Measurements from ENCODE around the gene APOL2. TPM values are rescaled to one million over a fixed set of nuclear protein-coding genes. Genes with fewer than 3 reads are reported as not detected.
A peak's percentile ranks its signal among the peaks of the same experiment; 100 is the strongest.

The APOL2 gene
- total RNA-seq, 1 donor from 2014 or later: 38.3 TPM

- no peak for ATAC-seq (ENCODE audit: low read depth)
- peaks cover 5% of the 10 kb centered on the region for H3K27me3 Mint-ChIP-seq
- POLR2A ChIA-PET: no interaction called here
- no peak overlapping the region for H3K27ac Mint-ChIP-seq
- intact Hi-C loops (cut with micrococcal nuclease): loop anchor here (5.0 kb wide), 1 partner anchor 156 kb away; no protein-coding TSS in a partner anchor
- no peak for TF ChIP-seq CTCF (IDR thresholded peaks at IDR 0.05)
- H3K4me1 Mint-ChIP-seq: peaks cover 3% of the 10 kb centered on the region
- H3K4me3 Mint-ChIP-seq: no peak overlapping the region
- CTCF ChIA-PET: interaction anchor here (1.4 kb wide), 1 partner anchor 11 kb away, joined by 3 read pairs; no protein-coding TSS in a partner anchor
- H3K9me3 Mint-ChIP-seq: no peaks in the 10 kb centered on the region
- H3K36me3 Mint-ChIP-seq (ENCODE audit: low read depth): peaks cover 23% of the 10 kb centered on the region
- no peak for DNase-seq
Observed at GRCh38 chr22:36222887-36223450, 16.4 kb downstream of the APOL2 start.

DNA sequence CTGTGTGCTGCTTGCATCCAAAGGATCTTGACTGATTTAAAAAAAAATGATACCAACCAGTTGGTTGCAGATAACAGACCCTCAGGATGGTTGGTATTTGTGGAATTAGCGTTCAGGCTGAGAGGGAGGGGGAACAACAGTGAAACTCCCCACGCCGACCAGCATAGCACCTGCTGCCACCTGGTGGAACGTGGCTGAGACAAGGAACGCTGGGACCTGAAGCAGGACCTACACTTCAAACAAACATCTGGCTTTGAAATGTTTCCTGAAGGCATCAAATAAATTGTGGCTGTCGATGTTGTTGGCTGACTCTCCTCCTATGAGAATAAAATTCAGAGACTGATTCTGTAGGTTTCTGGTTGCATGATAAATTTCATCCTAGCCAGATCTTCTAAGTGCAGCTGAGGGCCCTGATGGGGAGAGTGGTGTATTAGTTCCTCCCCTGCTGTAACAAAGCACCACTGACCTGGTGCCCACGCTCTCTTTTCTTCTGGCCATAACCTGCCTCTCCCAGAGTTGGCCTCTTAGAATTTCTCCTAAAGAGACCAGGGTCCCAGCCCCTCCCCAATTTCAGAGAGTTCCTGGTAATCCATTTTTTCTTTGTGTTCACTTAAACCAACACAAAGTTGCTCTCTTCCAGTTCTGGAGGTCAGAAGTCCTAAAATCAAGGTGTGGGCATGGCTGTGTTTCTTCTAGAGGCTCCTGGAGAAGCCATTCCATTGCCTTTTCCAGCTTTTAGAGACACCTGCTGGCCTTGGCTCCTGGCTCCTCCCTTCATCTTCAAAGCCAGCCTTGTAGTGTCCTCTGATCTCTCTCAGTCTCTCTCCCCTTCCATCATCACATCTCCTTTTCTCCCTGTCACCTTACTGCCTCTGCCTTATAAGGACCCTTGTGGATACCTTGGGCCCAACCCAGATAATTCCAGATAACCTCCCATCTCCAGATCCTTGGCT, 17.3 kb downstream of the APOL2 start:
- H3K27me3 Mint-ChIP-seq: peaks cover 5% of the 10 kb centered on the region
- H3K9me3 Mint-ChIP-seq: no peaks in the 10 kb centered on the region
- peaks cover 3% of the 10 kb centered on the region for H3K4me1 Mint-ChIP-seq
- ChIA-PET CTCF (interaction anchor here (1.0 to 1.7 kb wide), 3 partner anchors 10 to 77 kb away, joined by 3 to 6 read pairs (median 3); no protein-coding TSS in a partner anchor), POLR2A (no interaction called here)
- peaks cover 15% of the 10 kb centered on the region for H3K36me3 Mint-ChIP-seq (ENCODE audit: low read depth)
- H3K27ac Mint-ChIP-seq: no peak overlapping the region
- intact Hi-C loops (cut with micrococcal nuclease): loop anchor here (1.0 to 5.0 kb wide), 3 partner anchors 27 to 155 kb away; no protein-coding TSS in a partner anchor
- TF ChIP-seq CTCF (IDR thresholded peaks at IDR 0.05): no peak
- DNase-seq: no peak
- H3K4me3 Mint-ChIP-seq: peak overlapping the region; percentile 53
- ATAC-seq (ENCODE audit: low read depth): peak; percentile 57

DNA sequence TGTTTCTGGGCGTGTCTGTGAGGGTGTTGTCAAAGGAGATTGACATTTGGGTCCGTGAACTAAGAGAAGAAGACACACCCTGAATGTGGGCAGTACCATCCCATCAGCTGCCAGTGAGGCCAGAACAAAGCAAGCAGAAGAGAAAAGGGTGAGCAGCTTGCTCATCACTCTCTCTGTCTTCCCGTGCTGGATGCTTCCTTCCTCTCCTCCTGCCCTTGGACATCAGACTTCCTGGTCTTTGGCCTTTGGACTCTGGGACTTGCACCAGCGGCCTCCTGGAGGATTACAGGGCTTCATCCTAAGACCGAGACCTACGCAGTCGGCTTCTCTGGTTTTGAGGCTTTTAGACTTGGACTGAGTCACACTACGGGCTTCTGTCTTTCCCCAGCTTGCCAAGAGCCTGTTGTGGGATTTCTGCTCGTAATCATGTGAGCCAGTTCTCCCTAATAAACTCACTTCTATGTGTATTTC, 18.8 kb downstream of the APOL2 start:
- no peak for TF ChIP-seq CTCF (IDR thresholded peaks at IDR 0.05)
- Mint-ChIP-seq H3K27ac (no peak overlapping the region), H3K9me3 (no peaks in the 10 kb centered on the region), H3K4me3 (no peak overlapping the region), H3K36me3 (ENCODE audit: low read depth) (peaks cover 7% of the 10 kb centered on the region), H3K4me1 (peaks cover 3% of the 10 kb centered on the region), H3K27me3 (peaks cover 6% of the 10 kb centered on the region)
- ATAC-seq (ENCODE audit: low read depth): no peak
- ChIA-PET POLR2A (no interaction called here), CTCF (no interaction called here)
- intact Hi-C loops (cut with micrococcal nuclease): loop anchor here (2.0 to 5.0 kb wide), 2 partner anchors 26 to 153 kb away; no protein-coding TSS in a partner anchor
- DNase-seq: no peak

DNA sequence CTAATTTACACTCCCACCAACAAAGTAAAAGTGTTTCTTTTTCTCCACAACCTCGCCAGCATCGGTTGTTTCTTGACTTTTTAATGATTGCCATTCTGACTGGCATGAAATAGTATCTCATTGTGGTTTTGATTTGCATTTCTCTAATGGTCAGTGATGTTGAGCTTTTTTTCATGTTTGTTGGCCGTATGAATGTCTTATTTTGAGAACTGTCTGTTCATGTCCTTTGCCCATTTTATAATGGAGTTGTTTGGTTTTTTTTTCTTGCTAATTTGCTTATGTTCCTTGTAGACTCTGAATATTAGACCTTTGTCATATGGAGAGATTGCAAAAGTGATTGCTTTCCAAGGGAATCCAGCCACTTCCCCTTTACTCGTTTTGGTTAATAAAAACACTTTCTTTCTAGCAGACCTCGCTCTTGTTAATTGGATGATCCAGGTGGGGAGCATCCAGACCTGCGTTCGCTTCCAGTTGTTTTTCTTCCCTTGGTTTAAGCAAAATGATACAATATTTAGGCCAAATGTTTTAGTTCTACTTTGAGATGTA, 20.6 kb downstream of the APOL2 start:
- no peak overlapping the region for H3K4me3 Mint-ChIP-seq
- POLR2A ChIA-PET: no interaction called here
- intact Hi-C loops (cut with micrococcal nuclease): no loop called here
- TF ChIP-seq CTCF (IDR thresholded peaks at IDR 0.05): no peak
- ATAC-seq (ENCODE audit: low read depth): no peak
- H3K4me1 Mint-ChIP-seq: peaks cover 3% of the 10 kb centered on the region
- H3K9me3 Mint-ChIP-seq: no peaks in the 10 kb centered on the region
- H3K36me3 Mint-ChIP-seq (ENCODE audit: low read depth): no peaks in the 10 kb centered on the region
- CTCF ChIA-PET: no interaction called here
- no peak overlapping the region for H3K27ac Mint-ChIP-seq
- no peak for DNase-seq
- H3K27me3 Mint-ChIP-seq: peaks cover 8% of the 10 kb centered on the region

DNA sequence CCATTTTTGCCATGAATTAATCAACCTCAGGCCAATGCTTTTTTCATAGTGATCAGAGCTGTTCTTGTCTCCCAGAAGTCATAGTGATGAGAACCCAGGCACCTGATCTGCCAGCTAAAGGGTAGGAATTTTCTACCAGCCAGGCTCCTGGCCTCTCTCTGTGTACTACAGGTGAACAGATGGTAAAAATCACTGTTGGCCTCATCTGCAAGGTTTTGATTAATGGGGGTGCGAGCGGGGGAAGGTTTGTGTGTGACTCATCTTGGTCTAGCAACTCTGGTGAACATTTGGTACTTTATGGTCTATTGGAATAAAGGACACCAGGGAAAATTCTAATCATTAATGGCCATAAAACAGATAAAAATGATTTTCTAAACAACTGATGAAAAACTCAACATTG, 23.3 kb downstream of the APOL2 start:
- H3K27ac Mint-ChIP-seq: no peak overlapping the region

More for the DNA sequence above, 23.3 kb downstream of the APOL2 start:
- no peak overlapping the region for H3K4me3 Mint-ChIP-seq
- no peaks in the 10 kb centered on the region for H3K9me3 Mint-ChIP-seq
- POLR2A ChIA-PET: no interaction called here
- H3K4me1 Mint-ChIP-seq: peaks cover 12% of the 10 kb centered on the region
- ATAC-seq (ENCODE audit: low read depth) (no peak), DNase-seq (no peak)
- CTCF ChIA-PET: interaction anchor here (1.4 kb wide), 1 partner anchor 21 kb away, joined by 4 read pairs; no protein-coding TSS in a partner anchor
- intact Hi-C loops (cut with micrococcal nuclease): no loop called here
- H3K36me3 Mint-ChIP-seq (ENCODE audit: low read depth): no peaks in the 10 kb centered on the region
- peaks cover 8% of the 10 kb centered on the region for H3K27me3 Mint-ChIP-seq
- TF ChIP-seq CTCF (IDR thresholded peaks at IDR 0.05): no peak

All from activated B cell treated with CpG ODN at 0.5 μM for 24 hours (primary cell).